Stomach (tissue), 9 donors: ENCODE data around the gene PSMD9. TPM values are rescaled to one million over a fixed set of nuclear protein-coding genes. Genes with fewer than 3 reads are reported as not detected.

Source experiments
- DNase-seq, 2 donors: peaks; one replicate each; pipeline versions ENCODE4 v3.0.0 to v3.0.0-alpha.2; 2013 to 2019
- H3K27ac ChIP-seq, 5 donors: fragments of 200-600 bp in 4 of 5; sonication (generic) in 4 of 5; one replicate each; pipeline ENCODE4 v1.5.1; 2013 to 2019; ENCODE audit warnings: mild to moderate bottlenecking in 1 of 5, moderate library complexity in 1 of 5
- H3K27me3 ChIP-seq, 3 donors: fragments of 200-600 bp; sonication (generic); one replicate each; pipeline ENCODE4 v1.5.1; 2017 to 2019; ENCODE audit warnings: mixed run types in 1 of 3
- H3K36me3 ChIP-seq, 4 donors: fragments of 200-600 bp; sonication (generic); 1 replicate in 3 of 4; 2 replicates in 1 of 4; pipeline ENCODE4 v1.5.1; 2016 to 2019
- H3K4me1 ChIP-seq, 4 donors: fragments of 200-600 bp; sonication (generic); one replicate each; pipeline ENCODE4 v1.5.1; 2016 to 2019
- H3K4me3 ChIP-seq, 4 donors: fragments of 200-600 bp; sonication (generic) in 3 of 4; one replicate each; pipeline ENCODE4 v1.5.1; 2016 to 2019; ENCODE audit warnings: mild to moderate bottlenecking in 1 of 4
- H3K9me3 ChIP-seq, 4 donors: fragments of 200-600 bp; sonication (generic); one replicate each; pipeline ENCODE4 v1.5.1; 2016 to 2019
- EP300 ChIP-seq: sonication (generic); formaldehyde crosslinking; IDR thresholded peaks from one replicate; pipeline ENCODE4 v1.6.1; 2017; ENCODE audit warnings: antibody characterized with exemption
- POLR2A ChIP-seq, 4 donors: fragments of 450-650 bp; IDR thresholded peaks; one replicate each; pipeline ENCODE4 v1.6.1; 2016; ENCODE audit warnings: antibody characterized with exemption in 4 of 4, control low read depth in 2 of 4, mild to moderate bottlenecking in 1 of 4, moderate library complexity in 1 of 4
- POLR2AphosphoS5 ChIP-seq, 3 donors: sonication (generic); formaldehyde crosslinking; IDR thresholded peaks; one replicate each; pipeline ENCODE4 v1.6.1; 2016; ENCODE audit warnings: antibody characterized with exemption in 3 of 3
- WGBS, 5 donors: extraction: QIAGEN DNeasy Blood & Tissue Kit in 3 of 5; methylation state at CpG; one replicate each; pipeline versions ENCODE4 v1.1.5 to v1.1.7; 2013 to 2018; 5-methylcytosine and 5-hydroxymethylcytosine counted together
- intact Hi-C: fragments of 100-400 bp; cut with DNase I; formaldehyde crosslinking; loops from one replicate; pipeline ENCODE4 v1.15.1; 2023; ENCODE audit warnings: low total_unique reads
- polyA plus RNA-seq, 3 donors: library from polyadenylated mRNA; stranded (reverse); fragments of 200-250 nt; gene quantifications; one replicate each; pipeline ENCODE4 v1.2.3, GENCODE V29; 2013
- total RNA-seq, 5 donors: library from RNA; depleted of rRNA; stranded (reverse); fragments of >200 nt; gene quantifications; one replicate each; pipeline versions ENCODE4 v1.1.0 to v1.2.3, GENCODE V29; 2014 to 2016
- TF ChIP-seq, protein P1 (sequence below), 7 experiments: fragments of 450-650 bp in 4 of 7; fragments of 200-600 bp in 3 of 7; sonication (generic) in 3 of 7; IDR thresholded peaks; one replicate each; pipeline ENCODE4 v1.5.1; 2016 to 2019; ENCODE audit warnings: antibody characterized with exemption in 7 of 7, control low read depth in 2 of 7, mild to moderate bottlenecking in 1 of 7
- donor health status: healthy with polysubstance abuse.
- donor health status: Bipolar disorder and iron deficiency.
- donor health status: healthy.

Gene PSMD9
- total and polyA plus RNA-seq, 8 donors: 2.9 to 97.3 (median 30.6) TPM

DNA sequence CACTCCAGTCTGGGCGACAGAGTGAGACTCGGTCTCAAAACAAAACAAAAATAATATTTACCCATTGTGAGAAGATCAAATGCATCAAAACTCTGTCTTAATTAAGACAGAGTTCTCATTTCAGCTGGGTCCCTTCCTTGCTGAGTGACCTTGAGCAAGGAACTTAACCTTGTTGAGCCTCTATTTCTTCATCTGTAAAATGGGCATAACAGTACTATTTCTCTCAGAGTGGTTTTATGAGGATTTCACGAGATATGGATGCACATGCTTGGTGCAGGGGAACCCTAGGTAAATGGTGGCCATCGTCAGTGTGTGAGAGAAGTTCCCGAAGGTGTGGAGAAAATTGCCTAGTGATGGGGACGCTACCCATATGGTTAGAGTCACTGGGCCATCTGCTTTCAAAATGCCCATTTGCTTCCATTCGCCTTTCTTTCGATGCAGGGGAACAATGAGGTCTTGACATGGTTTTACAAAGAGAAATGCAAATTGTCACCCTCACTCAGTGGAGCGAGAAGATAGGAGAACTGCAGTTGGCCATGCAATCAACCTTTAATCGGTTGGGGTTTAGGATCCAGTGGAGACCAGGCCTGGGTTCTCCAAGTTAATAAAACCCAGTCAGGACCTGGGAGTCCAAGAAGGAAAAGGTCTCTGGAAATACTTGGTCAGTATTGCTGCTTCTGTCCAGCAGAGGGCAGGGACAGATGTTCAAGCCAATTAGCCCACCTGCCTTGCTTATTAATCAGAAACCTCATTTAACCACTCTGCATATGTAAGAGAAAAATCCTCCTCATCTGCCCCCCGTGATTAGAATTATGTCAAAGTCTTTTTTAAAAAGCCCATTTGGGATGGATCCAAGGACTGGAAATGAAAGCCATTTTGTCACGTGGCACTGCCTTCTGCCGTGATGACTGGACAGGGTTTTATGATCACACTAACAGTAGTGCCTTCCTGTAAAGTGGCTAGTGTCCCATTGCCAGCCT is 67.0 kb downstream of the PSMD9 start:
- peak in 1 of 2 donors; percentile 22 for DNase-seq
- TF ChIP-seq, protein P1, sequence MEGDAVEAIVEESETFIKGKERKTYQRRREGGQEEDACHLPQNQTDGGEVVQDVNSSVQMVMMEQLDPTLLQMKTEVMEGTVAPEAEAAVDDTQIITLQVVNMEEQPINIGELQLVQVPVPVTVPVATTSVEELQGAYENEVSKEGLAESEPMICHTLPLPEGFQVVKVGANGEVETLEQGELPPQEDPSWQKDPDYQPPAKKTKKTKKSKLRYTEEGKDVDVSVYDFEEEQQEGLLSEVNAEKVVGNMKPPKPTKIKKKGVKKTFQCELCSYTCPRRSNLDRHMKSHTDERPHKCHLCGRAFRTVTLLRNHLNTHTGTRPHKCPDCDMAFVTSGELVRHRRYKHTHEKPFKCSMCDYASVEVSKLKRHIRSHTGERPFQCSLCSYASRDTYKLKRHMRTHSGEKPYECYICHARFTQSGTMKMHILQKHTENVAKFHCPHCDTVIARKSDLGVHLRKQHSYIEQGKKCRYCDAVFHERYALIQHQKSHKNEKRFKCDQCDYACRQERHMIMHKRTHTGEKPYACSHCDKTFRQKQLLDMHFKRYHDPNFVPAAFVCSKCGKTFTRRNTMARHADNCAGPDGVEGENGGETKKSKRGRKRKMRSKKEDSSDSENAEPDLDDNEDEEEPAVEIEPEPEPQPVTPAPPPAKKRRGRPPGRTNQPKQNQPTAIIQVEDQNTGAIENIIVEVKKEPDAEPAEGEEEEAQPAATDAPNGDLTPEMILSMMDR (IDR thresholded peaks at IDR 0.05): peak in 5 of 7 experiments; percentile 8 to 25 (median 16)
- no peak for TF ChIP-seq POLR2AphosphoS5 (IDR thresholded peaks at IDR 0.05)
- Histone ChIP-seq H3K27ac (no peak overlapping the region), H3K36me3 (no peaks in the 10 kb centered on the region), H3K4me1 (no peaks in the 10 kb centered on the region), H3K27me3 (no peaks in the 10 kb centered on the region), H3K9me3 (no peaks in the 10 kb centered on the region), H3K4me3 (no peak overlapping the region)
- intact Hi-C loops: no loop called here
- WGBS, 5 donors: 84 to 90% (median 87%) methylated on average over 13 of the region's 13 CpGs

DNA sequence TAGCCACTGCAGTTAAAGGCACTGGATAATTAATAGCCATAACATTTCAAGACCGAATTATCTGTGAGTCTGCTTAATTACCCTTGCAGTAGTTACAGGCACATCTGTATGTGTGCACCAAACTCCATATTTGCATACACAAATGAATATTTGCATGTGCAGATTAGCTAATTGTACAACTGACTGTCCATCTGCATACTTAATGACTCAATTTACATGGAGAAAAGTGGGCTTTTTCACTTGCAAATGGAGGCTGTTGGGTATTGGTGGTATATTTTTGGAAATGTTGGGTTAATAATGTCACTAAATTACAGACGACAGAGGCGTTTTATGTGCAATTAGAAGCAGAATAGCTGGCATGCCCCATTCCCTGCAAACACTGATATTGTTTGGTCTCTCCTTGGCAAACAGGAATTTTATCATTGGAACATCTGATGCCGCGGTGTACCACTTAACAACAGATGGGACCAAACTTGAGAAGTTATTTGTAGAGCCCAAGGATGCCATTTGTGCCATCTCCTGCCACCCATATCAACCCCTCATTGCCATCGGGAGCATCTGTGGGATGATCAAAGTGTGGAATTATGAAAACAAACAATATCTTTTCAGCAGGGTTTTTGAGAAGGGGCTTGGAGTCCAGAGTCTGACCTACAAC is 69.4 kb downstream of the PSMD9 start:
- intact Hi-C loops: no loop called here
- WGBS, 5 donors: 57 to 71% (median 59%) methylated on average over 6 of the region's 6 CpGs
- no peaks in the 10 kb centered on the region for H3K9me3 ChIP-seq
- no peaks in the 10 kb centered on the region for H3K4me1 ChIP-seq
- TF ChIP-seq POLR2A (IDR thresholded peaks at IDR 0.05) (no peak), EP300 (no peak), POLR2AphosphoS5 (IDR thresholded peaks at IDR 0.05) (no peak)
- TF ChIP-seq, protein P1 (IDR thresholded peaks at IDR 0.05): no peak
- H3K27ac ChIP-seq: no peak overlapping the region
- no peak overlapping the region for H3K4me3 ChIP-seq
- no peak for DNase-seq
- no peaks in the 10 kb centered on the region for H3K27me3 ChIP-seq
- H3K36me3 ChIP-seq: no peaks in the 10 kb centered on the region

DNA sequence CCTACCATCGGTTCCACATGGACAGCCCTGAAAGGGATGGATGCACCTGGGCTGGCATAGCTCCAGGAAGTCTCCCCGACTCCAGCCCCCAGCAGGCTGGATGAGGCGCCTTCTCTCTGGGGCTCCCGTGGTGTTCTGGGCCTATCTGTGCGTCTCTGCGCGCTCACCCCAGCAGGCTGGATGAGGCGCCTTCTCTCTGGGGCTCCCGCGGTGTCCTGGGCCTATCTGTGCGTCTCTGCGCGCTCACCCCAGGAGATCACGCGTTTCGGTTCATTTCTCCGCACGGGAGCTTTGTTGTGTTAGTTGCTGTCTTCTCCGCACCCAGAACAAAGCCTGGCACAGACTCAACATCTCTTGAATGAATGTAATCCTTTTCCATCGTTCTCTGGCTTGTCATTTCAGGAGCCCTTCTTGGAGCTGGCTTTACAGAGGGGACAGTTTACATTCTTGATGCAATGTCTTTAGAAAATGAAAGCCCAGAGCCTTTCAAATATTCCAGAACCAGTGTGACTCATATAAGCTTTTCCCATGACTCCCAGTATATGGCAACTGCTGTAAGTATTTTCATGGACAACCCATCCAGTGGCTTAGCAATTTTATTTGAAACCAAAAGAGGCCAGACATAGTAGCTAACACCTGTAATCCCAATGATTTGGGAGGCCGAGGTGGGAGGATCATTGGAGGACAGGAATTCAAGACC is 70.1 kb downstream of the PSMD9 start:
- 64 to 77% (median 75%) methylated on average over 21 of the region's 21 CpGs for WGBS, 5 donors
- no peak overlapping the region for H3K27ac ChIP-seq
- no peaks in the 10 kb centered on the region for H3K9me3 ChIP-seq
- intact Hi-C loops: no loop called here
- TF ChIP-seq POLR2A (IDR thresholded peaks at IDR 0.05) (no peak), EP300 (no peak), POLR2AphosphoS5 (IDR thresholded peaks at IDR 0.05) (no peak)
- TF ChIP-seq, protein P1 (IDR thresholded peaks at IDR 0.05): no peak
- no peak for DNase-seq
- no peak overlapping the region for H3K4me3 ChIP-seq
- H3K27me3 ChIP-seq: no peaks in the 10 kb centered on the region
- H3K36me3 ChIP-seq: no peaks in the 10 kb centered on the region
- H3K4me1 ChIP-seq: no peaks in the 10 kb centered on the region

DNA sequence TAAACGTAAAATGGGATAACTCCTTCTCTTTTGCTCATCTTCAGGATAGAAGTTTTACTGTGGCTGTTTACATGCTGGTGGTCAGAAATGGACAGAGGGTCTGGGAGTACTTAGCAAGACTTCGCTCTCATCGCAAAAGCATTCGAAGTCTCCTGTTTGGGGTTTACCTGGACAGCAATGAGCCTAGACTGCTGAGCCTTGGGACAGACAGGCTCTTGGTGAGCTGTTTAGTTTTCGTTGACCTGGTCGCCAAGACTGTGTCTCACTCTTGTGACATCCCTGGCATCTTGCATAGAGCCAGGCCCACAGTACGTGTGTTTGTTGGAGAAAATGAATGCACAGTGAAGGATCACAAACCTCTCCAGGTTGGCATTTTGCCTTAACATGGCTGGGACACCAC is 72.0 kb downstream of the PSMD9 start:
- H3K27me3 ChIP-seq: no peaks in the 10 kb centered on the region
- H3K27ac ChIP-seq: no peak overlapping the region
- no peaks in the 10 kb centered on the region for H3K4me1 ChIP-seq
- no peaks in the 10 kb centered on the region for H3K36me3 ChIP-seq
- DNase-seq: no peak
- WGBS, 5 donors: 92 to 97% (median 96%) methylated on average over 7 of the region's 7 CpGs
- TF ChIP-seq, protein P1 (IDR thresholded peaks at IDR 0.05): no peak
- TF ChIP-seq POLR2AphosphoS5 (IDR thresholded peaks at IDR 0.05) (no peak), POLR2A (IDR thresholded peaks at IDR 0.05) (no peak), EP300 (no peak)
- no peaks in the 10 kb centered on the region for H3K9me3 ChIP-seq
- intact Hi-C loops: no loop called here
- H3K4me3 ChIP-seq: no peak overlapping the region
